Hepatocyte (in vitro differentiated cells): ENCODE data around the gene KLHL18. TPM values are rescaled to one million over a fixed set of nuclear protein-coding genes. Genes with fewer than 3 reads are reported as not detected.
"Not testable (repeated sequence)": the region's sequence is repeated elsewhere in the genome, so short reads cannot be mapped to it uniquely, and the experiment has no call there.

Source experiments
- DNase-seq: peaks from one replicate; pipeline ENCODE4 v3.0.0-alpha.2; 2016; ENCODE audit warnings: low spot score
- H2AFZ ChIP-seq: fragments of 200-600 bp; sonication (generic); 2 replicates; pipeline ENCODE4 v1.6.0; 2016; ENCODE audit warnings: antibody characterized with exemption, mild to moderate bottlenecking
- H3K27ac ChIP-seq: fragments of 200-600 bp; sonication (generic); 2 replicates; pipeline ENCODE4 v1.5.1; 2016; ENCODE audit warnings: mild to moderate bottlenecking
- H3K27me3 ChIP-seq: fragments of 200-600 bp; sonication (generic); 2 replicates; pipeline ENCODE4 v1.6.1; 2016
- H3K36me3 ChIP-seq: fragments of 200-600 bp; sonication (generic); replicated peaks from 2 replicates; pipeline ENCODE4 v1.5.1; 2016; ENCODE audit warnings: low read depth; ENCODE audit not compliant: insufficient read depth
- H3K4me1 ChIP-seq: fragments of 200-600 bp; sonication (generic); 2 replicates; pipeline ENCODE4 v1.5.1; 2016; ENCODE audit warnings: mild to moderate bottlenecking, moderate library complexity; ENCODE audit not compliant: insufficient read depth
- H3K4me2 ChIP-seq: fragments of 200-600 bp; sonication (generic); 2 replicates; pipeline ENCODE4 v1.6.0; 2016
- H3K4me3 ChIP-seq: fragments of 200-600 bp; sonication (generic); 2 replicates; pipeline ENCODE4 v1.5.1; 2016; ENCODE audit warnings: mild to moderate bottlenecking
- H3K79me2 ChIP-seq: fragments of 200-600 bp; sonication (generic); 2 replicates; pipeline ENCODE4 v1.6.0; 2017; ENCODE audit warnings: mild to moderate bottlenecking
- H3K9me2 ChIP-seq: fragments of 200-600 bp; sonication (generic); replicated peaks from 2 replicates; pipeline ENCODE4 v1.6.0; 2017; ENCODE audit warnings: mild to moderate bottlenecking; ENCODE audit not compliant: insufficient read depth
- H3K9me3 ChIP-seq: fragments of 200-600 bp; sonication (generic); 2 replicates; pipeline ENCODE4 v1.5.1; 2016; ENCODE audit warnings: low read depth, mild to moderate bottlenecking
- H4K20me1 ChIP-seq: fragments of 200-600 bp; sonication (generic); 2 replicates; pipeline ENCODE4 v1.6.0; 2016; ENCODE audit warnings: mild to moderate bottlenecking; ENCODE audit not compliant: insufficient read depth, poor library complexity, severe bottlenecking
- EZH2 ChIP-seq: fragments of 200-600 bp; sonication (generic); IDR thresholded peaks from 2 replicates; pipeline ENCODE4 v1.6.1; 2016; ENCODE audit warnings: antibody characterized with exemption, mild to moderate bottlenecking, borderline replicate concordance
- EZH2phosphoT487 ChIP-seq: fragments of 200-600 bp; sonication (generic); IDR thresholded peaks from one replicate; pipeline ENCODE4 v1.6.1; 2018; ENCODE audit warnings: antibody characterized with exemption, mild to moderate bottlenecking, low read depth, moderate library complexity; ENCODE audit not compliant: unreplicated experiment, severe bottlenecking
- WGBS: methylation state at CpG from one replicate; pipeline ENCODE4 v1.1.6; 2016; ENCODE audit warnings: low lambda C conversion rate; ENCODE audit errors: missing lambda C conversion rate; 5-methylcytosine and 5-hydroxymethylcytosine counted together
- polyA plus RNA-seq: library from polyadenylated mRNA; unstranded; fragments of >200 nt; fragmentation: Nextera tagmentation; extraction: Ambion mirVana; gene quantifications from 2 replicates; pipeline ENCODE4 v1.2.1, GENCODE V29; 2016
- total RNA-seq: library from RNA; depleted of rRNA; stranded (reverse); fragments of >200 nt; gene quantifications from 2 replicates; pipeline ENCODE4 v1.2.3, GENCODE V29; 2014
- TF ChIP-seq, protein P1 (sequence below): fragments of 200-600 bp; sonication (generic); IDR thresholded peaks from 2 replicates; pipeline ENCODE4 v1.5.1; 2016; ENCODE audit warnings: antibody characterized with exemption, mild to moderate bottlenecking; ENCODE audit not compliant: poor library complexity

KLHL18 gene
- total and polyA plus RNA-seq, 2 experiments from 2014 or later = 11.6 to 13.6 TPM

DNA sequence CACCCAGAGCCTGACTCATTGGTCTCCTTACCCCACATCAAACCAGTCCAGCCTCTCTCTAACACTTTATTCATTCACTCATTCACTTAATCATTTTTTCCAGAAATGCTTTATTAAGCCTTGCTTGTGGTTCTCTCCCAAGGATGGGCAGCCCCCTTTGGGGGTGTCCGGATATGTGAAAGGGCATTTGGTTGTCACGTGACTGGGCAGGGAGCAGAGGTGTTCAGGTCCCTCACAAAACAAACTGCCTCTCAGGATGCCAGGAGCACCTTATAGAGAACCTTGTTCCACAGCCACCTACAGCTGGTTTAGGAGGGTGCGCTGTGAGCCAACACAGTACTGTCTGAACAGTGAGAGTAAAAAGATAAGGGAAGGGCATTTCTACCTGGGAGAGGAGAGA lies 72.3 kb downstream of the KLHL18 start:
- WGBS = 90% methylated on average over 3 of the region's 3 CpGs
- Histone ChIP-seq H4K20me1 (no peaks in the 10 kb centered on the region), H3K4me3 (no peak overlapping the region), H3K36me3 (no peaks in the 10 kb centered on the region), H3K4me2 (no peak overlapping the region), H3K9me2 (no peaks in the 10 kb centered on the region), H2AFZ (no peak overlapping the region), H3K27me3 (no peaks in the 10 kb centered on the region), H3K27ac (no peak overlapping the region), H3K9me3 (no peaks in the 10 kb centered on the region), H3K4me1 (no peaks in the 10 kb centered on the region), H3K79me2 (no peaks in the 10 kb centered on the region)
- no peak for TF ChIP-seq EZH2
- TF ChIP-seq, protein P1, sequence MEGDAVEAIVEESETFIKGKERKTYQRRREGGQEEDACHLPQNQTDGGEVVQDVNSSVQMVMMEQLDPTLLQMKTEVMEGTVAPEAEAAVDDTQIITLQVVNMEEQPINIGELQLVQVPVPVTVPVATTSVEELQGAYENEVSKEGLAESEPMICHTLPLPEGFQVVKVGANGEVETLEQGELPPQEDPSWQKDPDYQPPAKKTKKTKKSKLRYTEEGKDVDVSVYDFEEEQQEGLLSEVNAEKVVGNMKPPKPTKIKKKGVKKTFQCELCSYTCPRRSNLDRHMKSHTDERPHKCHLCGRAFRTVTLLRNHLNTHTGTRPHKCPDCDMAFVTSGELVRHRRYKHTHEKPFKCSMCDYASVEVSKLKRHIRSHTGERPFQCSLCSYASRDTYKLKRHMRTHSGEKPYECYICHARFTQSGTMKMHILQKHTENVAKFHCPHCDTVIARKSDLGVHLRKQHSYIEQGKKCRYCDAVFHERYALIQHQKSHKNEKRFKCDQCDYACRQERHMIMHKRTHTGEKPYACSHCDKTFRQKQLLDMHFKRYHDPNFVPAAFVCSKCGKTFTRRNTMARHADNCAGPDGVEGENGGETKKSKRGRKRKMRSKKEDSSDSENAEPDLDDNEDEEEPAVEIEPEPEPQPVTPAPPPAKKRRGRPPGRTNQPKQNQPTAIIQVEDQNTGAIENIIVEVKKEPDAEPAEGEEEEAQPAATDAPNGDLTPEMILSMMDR = no peak
- TF ChIP-seq EZH2phosphoT487 = no peak
- no peak for DNase-seq

DNA sequence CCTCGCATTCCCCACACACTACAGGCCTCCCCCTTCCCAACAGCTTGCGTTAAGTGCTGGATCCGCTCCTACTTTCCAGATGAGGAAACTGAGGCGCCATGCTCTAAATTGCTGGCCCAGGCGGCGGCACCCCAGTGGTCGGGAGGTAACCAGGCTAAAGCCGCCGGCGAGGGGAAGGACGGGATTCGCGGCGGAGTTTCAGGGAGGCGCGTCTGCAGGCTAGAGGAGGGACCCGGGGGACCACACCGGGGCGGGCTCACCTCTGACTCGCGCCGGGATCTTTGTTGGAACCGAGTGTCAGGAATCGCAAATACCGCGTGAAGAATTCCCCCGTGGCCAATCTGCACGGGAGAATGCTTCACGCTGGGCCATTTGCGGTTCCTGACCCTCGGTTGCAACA lies 73.5 kb downstream of the KLHL18 start:
- 99% methylated on average over 28 of the region's 31 CpGs for WGBS
- no peaks in the 10 kb centered on the region for H3K36me3 ChIP-seq
- TF ChIP-seq EZH2phosphoT487 = no peak
- TF ChIP-seq, protein P1 = no peak
- no peak for TF ChIP-seq EZH2
- no peak overlapping the region for H3K4me3 ChIP-seq
- no peak overlapping the region for H2AFZ ChIP-seq
- no peak for DNase-seq
- no peak overlapping the region for H3K27ac ChIP-seq
- H3K9me3 ChIP-seq = no peaks in the 10 kb centered on the region
- H3K4me1 ChIP-seq = no peaks in the 10 kb centered on the region
- H3K27me3 ChIP-seq = no peaks in the 10 kb centered on the region
- no peaks in the 10 kb centered on the region for H3K79me2 ChIP-seq
- no peaks in the 10 kb centered on the region for H3K9me2 ChIP-seq
- no peaks in the 10 kb centered on the region for H4K20me1 ChIP-seq
- H3K4me2 ChIP-seq = no peak overlapping the region

DNA sequence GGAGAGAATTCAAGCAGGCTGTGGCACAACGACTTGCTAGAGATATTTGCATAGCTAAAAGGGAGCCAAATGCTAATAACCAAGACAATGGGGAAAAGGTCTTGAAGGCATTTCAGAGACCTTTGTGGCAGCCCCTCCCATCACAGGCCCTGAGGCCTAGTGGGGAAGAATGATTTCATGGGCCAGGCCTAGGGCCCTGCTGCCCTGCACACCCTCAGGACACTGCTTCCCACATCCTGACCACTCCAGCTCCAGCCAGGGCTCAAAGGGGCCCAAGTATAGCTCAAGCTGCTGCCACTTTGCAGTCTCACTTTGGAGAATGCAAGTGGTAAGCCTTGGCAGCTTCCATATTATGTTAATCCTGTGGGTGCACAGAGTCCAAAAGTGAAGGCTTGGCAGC lies 76.6 kb downstream of the KLHL18 start:
- no peak overlapping the region for H3K27ac ChIP-seq
- TF ChIP-seq, protein P1 = no peak
- TF ChIP-seq EZH2 (no peak), EZH2phosphoT487 (no peak)
- no peaks in the 10 kb centered on the region for H3K36me3 ChIP-seq
- H2AFZ ChIP-seq = no peak overlapping the region
- H3K4me1 ChIP-seq = no peaks in the 10 kb centered on the region
- 62% methylated on average over 1 of the region's 1 CpG for WGBS
- H3K27me3 ChIP-seq = no peaks in the 10 kb centered on the region
- no peaks in the 10 kb centered on the region for H3K9me2 ChIP-seq
- H3K4me2 ChIP-seq = no peak overlapping the region
- no peak for DNase-seq
- no peaks in the 10 kb centered on the region for H3K79me2 ChIP-seq
- H3K4me3 ChIP-seq = no peak overlapping the region
- no peaks in the 10 kb centered on the region for H4K20me1 ChIP-seq
- H3K9me3 ChIP-seq = no peaks in the 10 kb centered on the region

DNA sequence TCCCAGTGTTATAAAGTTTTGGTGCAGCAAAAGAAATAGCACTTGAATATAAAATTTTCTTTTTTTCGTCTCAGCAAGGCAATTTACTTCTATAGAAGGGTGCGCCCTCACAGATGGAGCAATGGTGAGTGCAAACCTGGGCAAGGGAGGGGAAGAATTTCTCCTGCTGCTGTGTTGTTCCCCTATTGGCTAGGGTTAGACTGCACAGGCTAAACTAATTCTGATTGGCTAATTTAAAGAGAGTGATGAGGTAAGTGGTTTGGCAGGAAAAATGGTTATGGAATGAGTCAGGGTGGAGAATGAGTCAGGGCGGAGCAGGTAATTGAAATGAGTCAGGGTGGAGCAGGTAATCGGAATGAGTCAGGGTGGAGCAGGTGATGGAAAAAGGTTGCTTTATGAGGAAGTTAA lies 77.4 kb downstream of the KLHL18 start:
- H3K4me3 ChIP-seq, H2AFZ ChIP-seq, H3K4me2 ChIP-seq, H3K4me1 ChIP-seq, H3K9me3 ChIP-seq, H3K9me2 ChIP-seq, H3K36me3 ChIP-seq, H4K20me1 ChIP-seq, H3K79me2 ChIP-seq, H3K27me3 ChIP-seq: not testable (repeated sequence)
- WGBS = 93% methylated on average over 4 of the region's 4 CpGs
- DNase-seq = peak; percentile 30
- H3K27ac ChIP-seq = peak overlapping the region; percentile 53
